Coronary artery (tissue), 2 donors: ENCODE results near the gene PLEKHJ1.

ENCODE experiments used
- DNase-seq: peaks from one replicate; pipeline ENCODE4 v3.0.0-alpha.2; 2017; ENCODE audit warnings: low spot score
- H3K27ac ChIP-seq, 2 donors: fragments of 200-600 bp; sonication (generic); one replicate each; pipeline ENCODE4 v1.5.1; 2016 to 2019
- H3K4me3 ChIP-seq: fragments of 200-600 bp; sonication (generic); 2 replicates; pipeline ENCODE4 v1.5.1; 2016; ENCODE audit warnings: mild to moderate bottlenecking, moderate library complexity
- CTCF ChIP-seq: fragments of 200-600 bp; sonication (generic); IDR thresholded peaks from one replicate; pipeline ENCODE4 v1.5.1; 2019; ENCODE audit warnings: antibody characterized with exemption

The PLEKHJ1 gene

GRCh38 chr19:2216361-2217225, 19.5 kb downstream of the PLEKHJ1 start:
- Histone ChIP-seq H3K4me3 (no peak overlapping the region), H3K27ac (no peak overlapping the region)
- no peak for TF ChIP-seq CTCF
- no peak for DNase-seq

- TF ChIP-seq CTCF: no peak
- no peak overlapping the region for H3K4me3 ChIP-seq
- DNase-seq: no peak
Measured at GRCh38 chr19:2215281-2215751, 20.8 kb downstream of the PLEKHJ1 start.

GRCh38 chr19:2214251-2214650, 21.9 kb downstream of the PLEKHJ1 start:
- Histone ChIP-seq H3K4me3 (no peak overlapping the region), H3K27ac (no peak overlapping the region)
- no peak for DNase-seq
- TF ChIP-seq CTCF: no peak

More at GRCh38 chr19:2215281-2215751, 20.8 kb downstream of the PLEKHJ1 start:
- no peak overlapping the region for H3K27ac ChIP-seq

GRCh38 chr19:2213799-2214198, 22.3 kb downstream of the PLEKHJ1 start:
- TF ChIP-seq CTCF: no peak
- Histone ChIP-seq H3K4me3 (no peak overlapping the region), H3K27ac (no peak overlapping the region)
- no peak for DNase-seq

- DNase-seq: no peak
- H3K27ac ChIP-seq: no peak overlapping the region
- H3K4me3 ChIP-seq: no peak overlapping the region
- TF ChIP-seq CTCF: no peak
Measured at GRCh38 chr19:2212861-2213711, 23.0 kb downstream of the PLEKHJ1 start.

GRCh38 chr19:2210987-2211740, 25.0 kb downstream of the PLEKHJ1 start:
- TF ChIP-seq CTCF: no peak
- no peak overlapping the region for H3K4me3 ChIP-seq
- DNase-seq: no peak
- H3K27ac ChIP-seq: no peak overlapping the region
